GM13977 (cell line): Measurements from ENCODE around the gene UBAC2.

Source experiments
- DNase-seq: peaks from one replicate; pipeline ENCODE4 v3.0.0; 2012; ENCODE audit warnings: low spot score
- in situ Hi-C: fragments of 300-500 bp; cut with MboI; formaldehyde crosslinking; loops from one replicate; pipeline ENCODE4 v1.12.0; 2022; ENCODE audit warnings: low sequenced_read_pairs, low pct_unique_long_range_greater_than_20kb, mixed read lengths, inconsistent platforms; ENCODE audit not compliant: unreplicated experiment
- TF ChIP-seq, protein P1 (sequence below): IDR thresholded peaks from 2 replicates; pipeline ENCODE4 v1.5.1; 2012; ENCODE audit warnings: mild to moderate bottlenecking, control low read depth; ENCODE audit not compliant: insufficient read depth; ENCODE audit errors: extremely low read depth, missing control alignments

The UBAC2 gene

DNA sequence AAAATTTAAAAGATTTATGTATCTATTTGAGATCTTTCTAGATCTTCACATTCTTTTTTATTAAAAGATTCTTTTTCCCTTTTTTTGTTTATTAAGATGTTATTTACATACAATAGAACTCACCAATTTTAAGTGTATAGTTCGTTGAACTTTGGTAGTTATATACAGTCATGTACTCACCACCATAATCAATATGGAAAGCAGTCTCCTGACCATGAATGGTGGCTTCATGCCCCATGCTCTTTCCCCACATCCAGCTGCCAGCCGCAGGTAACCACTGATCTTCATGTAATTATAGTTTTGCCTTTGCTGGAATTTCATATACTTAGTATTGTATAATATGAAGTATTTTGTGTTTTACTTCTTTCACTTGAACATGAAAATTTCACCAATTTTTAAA, 127.1 kb downstream of the UBAC2 start:
- TF ChIP-seq, protein P1, sequence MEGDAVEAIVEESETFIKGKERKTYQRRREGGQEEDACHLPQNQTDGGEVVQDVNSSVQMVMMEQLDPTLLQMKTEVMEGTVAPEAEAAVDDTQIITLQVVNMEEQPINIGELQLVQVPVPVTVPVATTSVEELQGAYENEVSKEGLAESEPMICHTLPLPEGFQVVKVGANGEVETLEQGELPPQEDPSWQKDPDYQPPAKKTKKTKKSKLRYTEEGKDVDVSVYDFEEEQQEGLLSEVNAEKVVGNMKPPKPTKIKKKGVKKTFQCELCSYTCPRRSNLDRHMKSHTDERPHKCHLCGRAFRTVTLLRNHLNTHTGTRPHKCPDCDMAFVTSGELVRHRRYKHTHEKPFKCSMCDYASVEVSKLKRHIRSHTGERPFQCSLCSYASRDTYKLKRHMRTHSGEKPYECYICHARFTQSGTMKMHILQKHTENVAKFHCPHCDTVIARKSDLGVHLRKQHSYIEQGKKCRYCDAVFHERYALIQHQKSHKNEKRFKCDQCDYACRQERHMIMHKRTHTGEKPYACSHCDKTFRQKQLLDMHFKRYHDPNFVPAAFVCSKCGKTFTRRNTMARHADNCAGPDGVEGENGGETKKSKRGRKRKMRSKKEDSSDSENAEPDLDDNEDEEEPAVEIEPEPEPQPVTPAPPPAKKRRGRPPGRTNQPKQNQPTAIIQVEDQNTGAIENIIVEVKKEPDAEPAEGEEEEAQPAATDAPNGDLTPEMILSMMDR = no peak
- in situ Hi-C loops = no loop called here
- DNase-seq = no peak

DNA sequence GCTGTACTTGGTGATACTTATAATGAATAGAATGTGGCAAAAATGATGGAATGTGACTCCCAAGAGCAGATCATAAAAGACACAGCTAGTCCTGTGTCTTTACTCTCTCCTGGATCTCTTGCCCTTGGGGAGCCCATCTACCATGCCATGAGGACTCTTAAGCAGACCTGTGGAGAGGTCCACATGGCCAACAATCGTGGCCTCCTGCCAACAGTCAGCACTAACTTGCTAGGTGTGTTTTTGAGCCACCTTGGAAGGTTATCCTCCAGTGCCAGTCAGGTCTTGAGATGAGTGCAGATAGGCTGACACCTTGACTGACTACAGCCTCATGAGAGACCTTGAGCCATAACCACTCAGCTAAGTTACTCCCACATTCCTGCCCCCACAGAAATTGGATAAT, 128.8 kb downstream of the UBAC2 start:
- no peak for DNase-seq
- in situ Hi-C loops = no loop called here
- TF ChIP-seq, protein P1 = no peak

DNA sequence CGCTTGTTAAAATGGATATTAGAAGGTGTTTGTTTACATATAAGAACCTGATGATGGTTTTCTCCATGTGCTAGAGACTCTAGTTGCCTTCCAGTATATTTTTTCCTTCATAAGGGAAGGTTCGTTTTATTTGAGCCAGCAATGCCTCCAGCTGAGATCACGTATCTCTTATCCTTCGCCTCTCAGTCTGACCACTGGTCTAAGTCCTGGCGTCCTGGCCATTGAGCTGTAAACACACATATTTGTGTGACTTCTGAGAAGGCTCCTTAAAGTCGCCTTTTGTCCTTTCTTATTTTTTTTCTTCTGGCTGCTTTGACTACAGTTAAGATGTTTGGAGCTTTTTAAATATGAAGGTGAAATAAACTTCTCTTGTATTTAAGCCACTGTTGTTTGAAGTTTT, 130.3 kb downstream of the UBAC2 start:
- DNase-seq = no peak
- TF ChIP-seq, protein P1 = no peak
- in situ Hi-C loops = no loop called here

DNA sequence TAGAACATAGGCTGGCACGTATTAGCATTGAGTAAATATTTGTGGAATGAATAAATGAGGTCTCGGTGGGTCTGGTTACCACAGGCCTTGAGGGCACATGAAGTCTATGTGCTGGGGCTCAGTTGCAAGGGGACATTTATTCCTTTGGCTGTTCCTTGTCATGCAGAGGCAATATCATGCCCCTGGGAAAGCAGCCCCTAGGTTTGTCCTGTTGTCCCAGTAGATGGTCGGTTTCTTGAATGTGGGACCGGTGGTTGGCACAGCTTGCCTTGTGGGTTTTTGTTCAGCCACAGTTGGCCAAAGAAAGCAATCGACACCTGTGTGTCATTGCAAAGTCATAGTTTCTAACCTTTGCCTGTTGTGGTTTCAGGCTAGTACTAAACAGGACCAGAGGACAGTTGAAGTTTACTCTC, 131.2 kb downstream of the UBAC2 start:
- in situ Hi-C loops = no loop called here
- no peak for DNase-seq
- TF ChIP-seq, protein P1 = no peak

DNA sequence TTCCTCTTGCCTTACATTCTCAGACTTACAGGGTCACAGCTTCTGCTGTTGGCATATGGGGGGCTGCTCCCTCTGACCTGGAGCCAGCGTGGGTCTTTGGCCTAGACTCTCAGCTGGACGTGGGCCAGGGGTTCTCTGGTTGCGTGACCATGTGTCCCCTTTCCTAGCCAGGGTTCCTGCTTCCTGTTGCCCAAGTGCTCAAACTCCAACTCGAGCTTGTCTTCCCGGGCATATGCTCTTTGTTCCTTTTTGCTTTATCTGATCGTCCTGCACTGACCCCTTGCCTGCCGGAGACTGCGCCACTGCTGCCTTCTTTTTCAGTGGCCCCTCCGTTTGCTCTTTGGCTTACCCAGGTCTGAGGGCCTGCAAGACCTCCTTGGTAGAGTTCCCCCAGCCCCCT, 131.8 kb downstream of the UBAC2 start:
- TF ChIP-seq, protein P1 = no peak
- in situ Hi-C loops = no loop called here
- no peak for DNase-seq

DNA sequence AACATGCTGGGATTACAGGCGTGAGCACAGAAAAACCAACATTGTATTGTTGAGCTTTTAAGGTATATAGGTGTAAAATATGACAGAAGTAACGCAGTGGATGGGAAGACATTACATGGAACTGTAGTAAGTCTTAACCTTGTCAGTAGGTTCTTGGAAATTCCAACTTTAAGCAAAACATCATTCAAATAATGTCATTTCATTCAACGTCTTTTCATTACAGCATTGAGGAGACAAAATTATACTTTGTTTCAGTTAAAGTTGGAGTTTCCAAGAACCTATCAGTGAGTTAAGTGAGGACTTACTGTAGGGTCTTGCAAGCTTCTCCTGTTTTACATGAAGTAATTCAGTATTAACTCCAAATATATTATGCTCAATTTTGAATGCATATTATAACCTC, 133.6 kb downstream of the UBAC2 start:
- TF ChIP-seq, protein P1 = no peak

DNA sequence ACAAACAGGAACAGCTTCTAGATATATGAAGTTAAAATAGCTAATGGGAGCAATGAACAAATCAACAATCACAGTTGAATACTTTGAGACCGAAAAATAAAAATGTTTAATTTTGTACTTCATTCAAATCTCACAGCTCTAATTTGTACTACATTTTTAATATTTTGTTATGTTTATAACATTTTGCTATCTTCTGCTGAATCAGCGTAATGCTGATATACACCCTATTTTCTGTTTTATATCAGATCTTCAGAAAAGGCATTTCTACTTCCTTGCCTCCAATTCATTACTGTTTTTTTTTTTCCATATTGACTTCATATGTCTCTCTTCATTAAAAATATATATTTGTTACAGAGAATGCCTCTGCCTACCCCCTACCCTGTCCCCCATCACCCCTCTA, 134.4 kb downstream of the UBAC2 start:
- TF ChIP-seq, protein P1 = no peak
- DNase-seq = no peak
- in situ Hi-C loops = no loop called here

More for the DNA sequence above, 133.6 kb downstream of the UBAC2 start:
- no peak for DNase-seq
- in situ Hi-C loops = no loop called here
